ENCODE measurements around the gene COL13A1.

DNA sequence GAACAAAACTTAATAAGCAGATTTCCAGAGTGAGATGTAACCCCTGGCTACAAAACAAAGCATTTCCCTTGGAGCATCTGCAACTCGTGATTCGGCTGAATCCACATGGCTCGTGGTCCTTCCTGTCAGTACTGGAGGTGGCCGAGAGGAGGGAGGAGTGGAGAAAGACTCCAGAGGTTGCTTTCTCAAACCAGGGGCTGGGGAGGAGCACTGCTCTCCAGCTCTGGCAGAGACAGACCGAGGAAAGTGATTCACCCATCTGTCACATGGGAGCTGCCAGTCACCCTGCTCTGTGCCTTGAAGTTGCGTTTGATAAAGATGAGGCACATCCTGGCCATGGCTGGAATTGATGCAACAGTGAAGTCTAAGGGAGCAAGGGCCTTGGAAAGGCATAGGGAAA, 72.7 kb downstream of the COL13A1 start:
- TF ChIP-seq CTCF (IDR thresholded peaks at IDR 0.05): no peak
- TF ChIP-seq POLR2A (IDR thresholded peaks at IDR 0.05): no peak
